ENCODE data around the gene GTPBP1.
A peak's percentile ranks its signal among the peaks of the same experiment; 100 is the strongest.

Gene GTPBP1

GRCh38 chr22:38716826-38717225 is 11.1 kb downstream of the GTPBP1 start:
- peak; percentile 28 for DNase-seq (ENCODE audit: low read depth)
- no peak overlapping the region for H3K4me3 ChIP-seq (ENCODE audit: low read depth, low read length)
- TF ChIP-seq POLR2A (IDR thresholded peaks at IDR 0.05; ENCODE audit: extremely low read depth, insufficient read length) (no peak), MYC (IDR thresholded peaks at IDR 0.05; ENCODE audit: low read depth, low read length) (no peak)
- TF ChIP-seq, protein P1, sequence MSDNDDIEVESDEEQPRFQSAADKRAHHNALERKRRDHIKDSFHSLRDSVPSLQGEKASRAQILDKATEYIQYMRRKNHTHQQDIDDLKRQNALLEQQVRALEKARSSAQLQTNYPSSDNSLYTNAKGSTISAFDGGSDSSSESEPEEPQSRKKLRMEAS (IDR thresholded peaks at IDR 0.05; ENCODE audit: low read depth, low read length): no peak
- TF ChIP-seq, protein P2, sequence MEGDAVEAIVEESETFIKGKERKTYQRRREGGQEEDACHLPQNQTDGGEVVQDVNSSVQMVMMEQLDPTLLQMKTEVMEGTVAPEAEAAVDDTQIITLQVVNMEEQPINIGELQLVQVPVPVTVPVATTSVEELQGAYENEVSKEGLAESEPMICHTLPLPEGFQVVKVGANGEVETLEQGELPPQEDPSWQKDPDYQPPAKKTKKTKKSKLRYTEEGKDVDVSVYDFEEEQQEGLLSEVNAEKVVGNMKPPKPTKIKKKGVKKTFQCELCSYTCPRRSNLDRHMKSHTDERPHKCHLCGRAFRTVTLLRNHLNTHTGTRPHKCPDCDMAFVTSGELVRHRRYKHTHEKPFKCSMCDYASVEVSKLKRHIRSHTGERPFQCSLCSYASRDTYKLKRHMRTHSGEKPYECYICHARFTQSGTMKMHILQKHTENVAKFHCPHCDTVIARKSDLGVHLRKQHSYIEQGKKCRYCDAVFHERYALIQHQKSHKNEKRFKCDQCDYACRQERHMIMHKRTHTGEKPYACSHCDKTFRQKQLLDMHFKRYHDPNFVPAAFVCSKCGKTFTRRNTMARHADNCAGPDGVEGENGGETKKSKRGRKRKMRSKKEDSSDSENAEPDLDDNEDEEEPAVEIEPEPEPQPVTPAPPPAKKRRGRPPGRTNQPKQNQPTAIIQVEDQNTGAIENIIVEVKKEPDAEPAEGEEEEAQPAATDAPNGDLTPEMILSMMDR (IDR thresholded peaks at IDR 0.05; ENCODE audit: low read depth, low read length): no peak

DNA sequence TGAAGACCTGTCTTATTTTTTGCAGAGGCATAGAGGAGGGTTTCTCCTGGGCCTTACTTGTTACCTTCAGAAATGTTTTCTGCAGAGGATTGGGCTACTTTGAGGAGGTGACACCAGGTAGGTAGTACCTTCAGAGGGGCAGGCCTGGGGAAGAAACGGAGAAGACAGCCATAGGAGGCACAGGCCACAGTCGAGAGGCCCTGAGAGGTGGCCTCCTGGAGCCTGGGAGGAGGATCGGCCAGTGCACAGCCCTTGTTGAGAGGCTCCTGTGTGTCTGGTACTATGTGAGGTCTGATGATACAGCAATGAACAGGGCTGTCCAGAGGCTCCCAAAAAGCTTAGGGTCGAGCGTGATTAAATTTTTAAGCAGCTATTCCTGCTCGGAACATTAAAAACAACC is 11.5 kb downstream of the GTPBP1 start:
- DNase-seq (ENCODE audit: low read depth): no peak
- TF ChIP-seq MYC (IDR thresholded peaks at IDR 0.05; ENCODE audit: low read depth, low read length) (no peak), POLR2A (IDR thresholded peaks at IDR 0.05; ENCODE audit: extremely low read depth, insufficient read length) (no peak)
- TF ChIP-seq, protein P1 (IDR thresholded peaks at IDR 0.05; ENCODE audit: low read depth, low read length): no peak
- TF ChIP-seq, protein P2 (IDR thresholded peaks at IDR 0.05; ENCODE audit: low read depth, low read length): no peak
- no peak overlapping the region for H3K4me3 ChIP-seq (ENCODE audit: low read depth, low read length)

DNA sequence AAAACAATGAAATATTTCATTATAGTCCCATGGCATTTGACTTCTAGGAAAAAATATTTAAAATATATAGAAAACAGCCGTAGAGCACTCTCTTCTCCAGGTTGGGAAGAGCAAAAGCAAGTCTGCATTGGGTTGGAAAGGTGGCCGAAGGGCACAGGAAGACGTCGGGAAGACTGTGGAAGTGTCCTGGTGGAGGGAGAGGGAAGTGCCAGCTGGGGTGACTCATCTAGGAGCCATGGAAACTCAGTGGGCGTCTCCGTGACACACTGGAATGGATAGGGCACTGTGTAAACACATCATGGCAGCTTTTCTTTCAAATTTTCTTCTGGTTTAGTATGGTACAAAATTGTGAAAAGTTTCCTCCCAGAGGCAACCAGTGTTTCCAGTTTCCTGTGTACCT is 12.7 kb downstream of the GTPBP1 start:
- no peak for DNase-seq (ENCODE audit: low read depth)
- TF ChIP-seq, protein P1 (IDR thresholded peaks at IDR 0.05; ENCODE audit: low read depth, low read length): no peak
- TF ChIP-seq, protein P2 (IDR thresholded peaks at IDR 0.05; ENCODE audit: low read depth, low read length): no peak
- TF ChIP-seq MYC (IDR thresholded peaks at IDR 0.05; ENCODE audit: low read depth, low read length) (no peak), POLR2A (IDR thresholded peaks at IDR 0.05; ENCODE audit: extremely low read depth, insufficient read length) (no peak)
- no peak overlapping the region for H3K4me3 ChIP-seq (ENCODE audit: low read depth, low read length)

DNA sequence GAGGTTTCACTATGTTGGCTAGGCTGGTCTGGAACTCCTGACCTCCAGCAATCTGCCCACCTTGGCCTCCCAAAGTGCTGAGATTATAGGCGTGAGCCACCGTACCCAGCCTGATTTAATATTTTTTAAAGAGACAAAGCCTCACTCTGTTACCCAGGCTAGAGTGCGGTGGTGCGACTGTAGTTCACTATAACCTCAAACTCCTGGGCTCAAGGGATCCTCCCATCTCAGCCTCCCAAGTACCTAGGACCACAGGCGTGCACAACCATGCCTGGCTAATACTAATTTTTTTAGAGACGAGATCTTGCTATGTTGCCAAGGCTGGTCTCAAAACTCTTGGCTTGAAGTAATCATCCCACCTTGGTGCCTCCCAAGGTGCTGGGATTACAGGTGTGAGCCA is 13.5 kb downstream of the GTPBP1 start:
- TF ChIP-seq POLR2A (IDR thresholded peaks at IDR 0.05; ENCODE audit: extremely low read depth, insufficient read length) (no peak), MYC (IDR thresholded peaks at IDR 0.05; ENCODE audit: low read depth, low read length) (no peak)
- TF ChIP-seq, protein P1 (IDR thresholded peaks at IDR 0.05; ENCODE audit: low read depth, low read length): no peak
- TF ChIP-seq, protein P2 (IDR thresholded peaks at IDR 0.05; ENCODE audit: low read depth, low read length): no peak
- H3K4me3 ChIP-seq (ENCODE audit: low read depth, low read length): no peak overlapping the region
- no peak for DNase-seq (ENCODE audit: low read depth)

DNA sequence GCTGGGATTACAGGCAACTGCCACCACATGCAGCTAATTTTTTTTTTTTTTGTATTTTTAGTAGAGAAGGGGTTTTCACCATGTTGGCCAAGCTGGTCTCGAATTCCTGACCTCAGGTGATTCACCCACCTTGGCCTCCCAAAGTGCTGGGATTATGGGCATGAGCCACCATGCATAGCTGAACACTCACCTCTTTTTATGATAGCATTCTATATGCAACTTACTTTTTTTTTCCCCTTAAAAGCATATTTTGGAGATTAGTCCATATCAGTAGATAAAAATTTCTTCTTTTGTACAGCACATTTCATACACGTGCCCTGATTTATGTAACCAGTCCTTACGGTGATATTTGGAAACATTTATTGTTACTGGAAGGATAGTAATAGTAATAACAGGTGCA is 14.6 kb downstream of the GTPBP1 start:
- TF ChIP-seq, protein P2 (IDR thresholded peaks at IDR 0.05; ENCODE audit: low read depth, low read length): no peak
- TF ChIP-seq, protein P1 (IDR thresholded peaks at IDR 0.05; ENCODE audit: low read depth, low read length): no peak
- no peak for TF ChIP-seq POLR2A (IDR thresholded peaks at IDR 0.05; ENCODE audit: extremely low read depth, insufficient read length)
- no peak for TF ChIP-seq MYC (IDR thresholded peaks at IDR 0.05; ENCODE audit: low read depth, low read length)

GRCh38 chr22:38721551-38721950 is 15.8 kb downstream of the GTPBP1 start:
- TF ChIP-seq, protein P2 (IDR thresholded peaks at IDR 0.05; ENCODE audit: low read depth, low read length): no peak
- TF ChIP-seq, protein P1 (IDR thresholded peaks at IDR 0.05; ENCODE audit: low read depth, low read length): no peak
- TF ChIP-seq POLR2A (IDR thresholded peaks at IDR 0.05; ENCODE audit: extremely low read depth, insufficient read length): no peak
- no peak for TF ChIP-seq MYC (IDR thresholded peaks at IDR 0.05; ENCODE audit: low read depth, low read length)
- DNase-seq (ENCODE audit: low read depth): no peak

More for the DNA sequence above, 14.6 kb downstream of the GTPBP1 start:
- no peak overlapping the region for H3K4me3 ChIP-seq (ENCODE audit: low read depth, low read length)
- no peak for DNase-seq (ENCODE audit: low read depth)

More at GRCh38 chr22:38721551-38721950, 15.8 kb downstream of the GTPBP1 start:
- H3K4me3 ChIP-seq (ENCODE audit: low read depth, low read length): no peak overlapping the region

All from NB4 (cell line).